Ovary (tissue), 9 donors: ENCODE data around the gene CCDC160. TPM values are rescaled to one million over a fixed set of nuclear protein-coding genes. Genes with fewer than 3 reads are reported as not detected.
"Not testable (repeated sequence)": the region's sequence is repeated elsewhere in the genome, so short reads cannot be mapped to it uniquely, and the experiment has no call there.

ENCODE experiments used
- DNase-seq, 5 donors: peaks; one replicate each; pipeline ENCODE4 v3.0.0-alpha.2; 2019 to 2020
- H3K27ac ChIP-seq, 2 donors: fragments of 200-600 bp; one replicate each; pipeline versions ENCODE4 v1.5.1 to v1.8.0; 2019 to 2022
- H3K27me3 ChIP-seq: fragments of 200-600 bp; one replicate; pipeline ENCODE4 v1.8.0; 2022
- H3K36me3 ChIP-seq: fragments of 200-600 bp; sonication (generic); one replicate; pipeline ENCODE4 v1.5.1; 2019
- H3K4me1 ChIP-seq: one replicate; pipeline ENCODE4 v1.8.1; 2013; ENCODE audit warnings: mild to moderate bottlenecking, moderate library complexity; ENCODE audit not compliant: insufficient read depth
- H3K4me3 ChIP-seq: fragments of 200-600 bp; sonication (generic); one replicate; pipeline ENCODE4 v1.5.1; 2017
- H3K9me3 ChIP-seq, 2 donors: fragments of 200-600 bp in 1 of 2; sonication (generic) in 1 of 2; one replicate each; pipeline versions ENCODE4 v1.5.1 to v1.8.1; 2013 to 2019; ENCODE audit warnings: mild to moderate bottlenecking in 1 of 2, moderate library complexity in 1 of 2
- CTCF ChIP-seq, 3 donors: fragments of 450-650 bp in 2 of 3; fragments of 200-600 bp in 1 of 3; IDR thresholded peaks; one replicate each; pipeline versions ENCODE4 v1.5.1 to v1.8.0; 2016 to 2022; ENCODE audit warnings: antibody characterized with exemption in 3 of 3, mild to moderate bottlenecking in 1 of 3
- EP300 ChIP-seq: sonication (generic); formaldehyde crosslinking; IDR thresholded peaks from one replicate; pipeline ENCODE4 v1.6.1; 2017; ENCODE audit warnings: antibody characterized with exemption
- POLR2A ChIP-seq: fragments of 450-650 bp; IDR thresholded peaks from one replicate; pipeline ENCODE4 v1.6.1; 2017; ENCODE audit warnings: antibody characterized with exemption, mild to moderate bottlenecking, moderate library complexity
- WGBS, 3 donors: extraction: QIAGEN DNeasy Blood & Tissue Kit in 1 of 3; methylation state at CpG; one replicate each; pipeline versions ENCODE4 v1.1.5 to v1.1.7; 2013 to 2017; 5-methylcytosine and 5-hydroxymethylcytosine counted together
- intact Hi-C, 4 donors: fragments of 100-400 bp; cut with DNase I; formaldehyde crosslinking; loops; one replicate each; pipeline versions ENCODE4 v1.11.0 to v1.15.1; 2022 to 2023
- polyA plus RNA-seq, 2 donors: library from polyadenylated mRNA; stranded (reverse); fragments of 200-250 nt in 1 of 2; fragments of 350-450 nt in 1 of 2; fragmentation: Illumina TruSeq in 1 of 2; extraction: RNeasy Lipid Tissue Mini Kit (QIAGEN cat#74804) in 1 of 2; gene quantifications; one replicate each; pipeline ENCODE4 v1.2.3, GENCODE V29; 2013 to 2014
- total RNA-seq, 7 donors: library from RNA; depleted of rRNA in 2 of 7; stranded (reverse); fragments of >200 nt in 2 of 7; fragmentation: NEBNext Ultra II Directional in 3 of 7; extraction: Animal tissue kit (Norgen Biotek cat#: 25700) in 3 of 7; gene quantifications; one replicate each; pipeline versions ENCODE4 v1.1.0 to v1.2.4, GENCODE V29; 2016 to 2023
- donor health status: DM: no; HTN: no; CAD: no; lungs with moderate emphysema.
- donor health status: DM: no; HTN: no; CAD: no.
- donor health status: Bipolar disorder and iron deficiency.
- donor health status: DM: yes; HTN: yes; CAD: no.
- donor health status: DM: no; HTN: no; CAD: no.
- donor health status: DM: yes; HTN: yes; CAD: no.

Gene CCDC160
- total and polyA plus RNA-seq, 9 donors: 0.33 to 1.8 (median 1.0) TPM

GRCh38 chrX:134255555-134255954 lies 18.6 kb downstream of the CCDC160 start:
- DNase-seq: no peak
- intact Hi-C loops: no loop called here
- H3K9me3 ChIP-seq: no peaks in the 10 kb centered on the region
- TF ChIP-seq POLR2A (no peak), EP300 (no peak), CTCF (IDR thresholded peaks at IDR 0.05) (no peak)
- 72 to 85% (median 77%) methylated on average over 5 of the region's 5 CpGs for WGBS, 3 donors
- no peak overlapping the region for H3K4me3 ChIP-seq
- no peaks in the 10 kb centered on the region for H3K36me3 ChIP-seq
- no peak overlapping the region for H3K27ac ChIP-seq
- no peaks in the 10 kb centered on the region for H3K27me3 ChIP-seq
- no peaks in the 10 kb centered on the region for H3K4me1 ChIP-seq

- Histone ChIP-seq H3K27ac (no peak overlapping the region), H3K36me3 (no peaks in the 10 kb centered on the region), H3K4me1 (no peaks in the 10 kb centered on the region), H3K27me3 (no peaks in the 10 kb centered on the region), H3K4me3 (no peak overlapping the region), H3K9me3 (no peaks in the 10 kb centered on the region)
- WGBS, 3 donors: 86 to 95% (median 86%) methylated on average over 2 of the region's 2 CpGs
- intact Hi-C loops: no loop called here
- DNase-seq: no peak
- TF ChIP-seq POLR2A: no peak
- no peak for TF ChIP-seq EP300
- TF ChIP-seq CTCF (IDR thresholded peaks at IDR 0.05): no peak
Measured at GRCh38 chrX:134256684-134257083, 19.7 kb downstream of the CCDC160 start.

- intact Hi-C loops: no loop called here
- no peak for TF ChIP-seq EP300
- TF ChIP-seq POLR2A: no peak
- TF ChIP-seq CTCF (IDR thresholded peaks at IDR 0.05): no peak
- Histone ChIP-seq H3K4me3 (no peak overlapping the region), H3K4me1 (no peaks in the 10 kb centered on the region), H3K9me3 (no peaks in the 10 kb centered on the region), H3K36me3 (no peaks in the 10 kb centered on the region), H3K27me3 (no peaks in the 10 kb centered on the region), H3K27ac (no peak overlapping the region)
- WGBS, 3 donors: 74 to 83% (median 79%) methylated on average over 2 of the region's 2 CpGs
- DNase-seq: no peak
Measured at GRCh38 chrX:134258202-134258601, 21.2 kb downstream of the CCDC160 start.

- DNase-seq, H3K9me3 ChIP-seq, H3K4me1 ChIP-seq, H3K27me3 ChIP-seq, H3K27ac ChIP-seq, H3K4me3 ChIP-seq, intact Hi-C loops, H3K36me3 ChIP-seq: not testable (repeated sequence)
- 86 to 94% (median 91%) methylated on average over 21 to 26 of the region's 28 CpGs for WGBS, 3 donors
Measured at GRCh38 chrX:134285934-134286333, 49.0 kb downstream of the CCDC160 start.

- Histone ChIP-seq H3K4me3 (no peak overlapping the region), H3K9me3 (no peaks in the 10 kb centered on the region), H3K27ac (no peak overlapping the region), H3K4me1 (no peaks in the 10 kb centered on the region), H3K36me3 (no peaks in the 10 kb centered on the region), H3K27me3 (no peaks in the 10 kb centered on the region)
- DNase-seq: no peak
- 40 to 57% (median 44%) methylated on average over 4 of the region's 4 CpGs for WGBS, 3 donors
- intact Hi-C loops: no loop called here
- TF ChIP-seq CTCF (IDR thresholded peaks at IDR 0.05) (no peak), EP300 (no peak), POLR2A (no peak)
Measured at GRCh38 chrX:134287346-134287745, 50.4 kb downstream of the CCDC160 start.
